IMR-90 (cell line): ENCODE measurements around the gene ZDHHC8. TPM values are rescaled to one million over a fixed set of nuclear protein-coding genes. Genes with fewer than 3 reads are reported as not detected.
"Not testable (repeated sequence)": the region's sequence is repeated elsewhere in the genome, so short reads cannot be mapped to it uniquely, and the experiment has no call there.

Source experiments
- ATAC-seq: fragments of 200-7000 bp; cut with Tn5 transposase; 2 replicates; pipeline ENCODE4 v1.9.1; 2020; ENCODE audit warnings: low read depth, mild to moderate bottlenecking, moderate library complexity
- BruUV-seq: library from RNA; stranded (reverse); fragments of 400-500 nt; replicated peaks from 2 replicates; lab custom pipeline; 2021; lab: Mats Ljungman, UMichigan
- CTCF ChIA-PET: fragments of 300-600 bp; formaldehyde crosslinking; extraction: SDS; loops from one replicate; lab custom pipeline; 2021; ENCODE audit warnings: antibody characterized with exemption; lab: Yijun Ruan, JAX
- POLR2A ChIA-PET: fragments of 300-600 bp; sonication (Branson Sonifier 250); formaldehyde crosslinking; loops from one replicate; lab custom pipeline; 2022; ENCODE audit warnings: antibody characterized with exemption; ENCODE audit not compliant: unreplicated experiment; lab: Charles Lee
- DNase-seq: peaks from one replicate; pipeline ENCODE4 v3.0.0; 2013
- H2AFZ ChIP-seq: replicated peaks from 2 replicates; pipeline ENCODE3; 2013; ENCODE audit warnings: low read length, mild to moderate bottlenecking; ENCODE audit not compliant: poor library complexity
- H2AK5ac ChIP-seq: 2 replicates; pipeline ENCODE4 v1.6.1; 2013; ENCODE audit warnings: low read depth, low read length, inconsistent platforms
- H2AK9ac ChIP-seq: replicated peaks from 2 replicates; pipeline ENCODE3; 2013; ENCODE audit warnings: mild to moderate bottlenecking, low read depth, low read length, moderate library complexity; ENCODE audit not compliant: poor library complexity
- H2BK120ac ChIP-seq: 2 replicates; pipeline ENCODE4 v1.6.1; 2013; ENCODE audit warnings: low read depth, low read length, inconsistent platforms
- H2BK15ac ChIP-seq: 3 replicates; pipeline ENCODE4 v1.6.1; 2013; ENCODE audit warnings: low read depth, low read length, inconsistent platforms
- H2BK20ac ChIP-seq: 2 replicates; pipeline ENCODE4 v1.6.1; 2013; ENCODE audit warnings: low read depth, mild to moderate bottlenecking, inconsistent platforms, low read length, moderate library complexity
- H2BK5ac ChIP-seq: 2 replicates; pipeline ENCODE4 v1.6.1; 2013; ENCODE audit warnings: mild to moderate bottlenecking, low read depth, low read length, inconsistent platforms; ENCODE audit not compliant: poor library complexity, severe bottlenecking
- H3K14ac ChIP-seq: replicated peaks from 2 replicates; pipeline ENCODE4 v1.6.1; 2013; ENCODE audit warnings: low read depth, low read length, inconsistent platforms
- H3K18ac ChIP-seq: 2 replicates; pipeline ENCODE4 v1.6.1; 2013; ENCODE audit warnings: low read depth, low read length, control low read depth
- H3K23ac ChIP-seq: 2 replicates; pipeline ENCODE4 v1.6.1; 2013; ENCODE audit warnings: low read depth, low read length, inconsistent platforms
- H3K27ac ChIP-seq: 2 replicates; pipeline ENCODE4 v1.5.1; 2013; ENCODE audit warnings: mild to moderate bottlenecking, control low read depth, low read length; ENCODE audit not compliant: insufficient read depth
- H3K27me3 ChIP-seq: 2 replicates; pipeline ENCODE4 v1.6.1; 2013; ENCODE audit warnings: low read length; ENCODE audit not compliant: control insufficient read depth, insufficient read depth
- H3K36me3 ChIP-seq: 2 replicates; pipeline ENCODE4 v1.6.1; 2013; ENCODE audit warnings: low read length, mixed read lengths; ENCODE audit not compliant: control insufficient read depth, insufficient read depth
- H3K4ac ChIP-seq: 2 replicates; pipeline ENCODE4 v1.6.1; 2013; ENCODE audit warnings: low read depth, low read length, inconsistent platforms
- H3K4me1 ChIP-seq: 2 replicates; pipeline ENCODE4 v1.6.1; 2013; ENCODE audit warnings: low read length, mixed read lengths; ENCODE audit not compliant: control insufficient read depth, insufficient read depth
- H3K4me2 ChIP-seq: 2 replicates; pipeline ENCODE4 v1.6.1; 2013; ENCODE audit warnings: low read depth, mild to moderate bottlenecking, control low read depth, low read length, moderate library complexity
- H3K4me3 ChIP-seq: 2 replicates; pipeline ENCODE4 v1.5.1; 2013; ENCODE audit warnings: low read depth, mild to moderate bottlenecking, control low read depth, low read length, moderate library complexity; ENCODE audit not compliant: insufficient read depth
- H3K56ac ChIP-seq: 2 replicates; pipeline ENCODE4 v1.6.1; 2013; ENCODE audit warnings: low read length, inconsistent platforms; ENCODE audit not compliant: insufficient read depth; ENCODE audit errors: extremely low read depth
- H3K79me1 ChIP-seq, 2 experiments: 2 replicates each; pipeline ENCODE4 v1.6.1; 2013; ENCODE audit warnings: low read length in 2 of 2, inconsistent platforms in 1 of 2, low read depth in 1 of 2
- H3K9ac ChIP-seq: 2 replicates; pipeline ENCODE4 v1.6.1; 2013; ENCODE audit warnings: low read depth, low read length, control low read depth
- H3K9me1 ChIP-seq: 2 replicates; pipeline ENCODE4 v1.6.1; 2013; ENCODE audit warnings: low read length, inconsistent platforms; ENCODE audit not compliant: insufficient read depth
- H3K9me3 ChIP-seq: 2 replicates; pipeline ENCODE4 v1.6.1; 2013; ENCODE audit warnings: low read length; ENCODE audit not compliant: control insufficient read depth, insufficient read depth
- H4K20me1 ChIP-seq: 2 replicates; pipeline ENCODE4 v1.6.1; 2013; ENCODE audit warnings: low read length, inconsistent platforms; ENCODE audit not compliant: insufficient read depth
- H4K5ac ChIP-seq: 2 replicates; pipeline ENCODE4 v1.6.1; 2013; ENCODE audit warnings: mild to moderate bottlenecking, low read depth, low read length, control low read depth
- H4K8ac ChIP-seq, 2 experiments: 2 replicates each; pipeline ENCODE4 v1.6.1; 2013; ENCODE audit warnings: low read depth in 2 of 2, low read length in 2 of 2, control low read depth in 1 of 2, inconsistent platforms in 1 of 2
- H4K91ac ChIP-seq: 2 replicates; pipeline ENCODE4 v1.6.1; 2013; ENCODE audit warnings: low read depth, low read length, inconsistent platforms; ENCODE audit not compliant: insufficient read depth
- CEBPB ChIP-seq: IDR thresholded peaks from 2 replicates; pipeline ENCODE4 v1.6.1; 2012; ENCODE audit warnings: low read depth, low read length, improper control_type of control experiment
- WGBS, 2 experiments: methylation state at CpG; one replicate each; pipeline versions ENCODE4 v1.1.5 to v1.1.7; 2013; ENCODE audit warnings: missing lambda C conversion rate in 2 of 2; ENCODE audit not compliant: insufficient read length in 1 of 2; ENCODE audit errors: extremely low coverage in 2 of 2; 5-methylcytosine and 5-hydroxymethylcytosine counted together
- dilution Hi-C: fragments of 300-500 bp; cut with HindIII; formaldehyde crosslinking; loops from one replicate; pipeline ENCODE4 v1.14.3; 2018; ENCODE audit warnings: low sequenced_read_pairs; ENCODE audit not compliant: unreplicated experiment
- in situ Hi-C: fragments of 300-500 bp; cut with MboI; formaldehyde crosslinking; loops from 3 replicates; pipeline ENCODE4 v1.14.3; 2019; ENCODE audit warnings: low sequenced_read_pairs, inconsistent platforms, mixed read lengths
- intact Hi-C: fragments of 100-400 bp; cut with micrococcal nuclease; formaldehyde crosslinking; loops from 2 replicates; pipeline ENCODE4 v1.10.0; 2022
- polyA plus RNA-seq, 3 experiments: library from polyadenylated mRNA; depleted of rRNA; stranded (reverse); fragments of >200 nt; gene quantifications; 2 replicates each; pipeline ENCODE4 v1.2.3, GENCODE V29; 2012; ENCODE audit warnings: low replicate concordance in 1 of 3
- total RNA-seq: library from RNA; depleted of rRNA; stranded (reverse); fragments of >200 nt; gene quantifications from 2 replicates; pipeline ENCODE4 v1.2.3, GENCODE V29; 2012

Gene ZDHHC8
- total and polyA plus RNA-seq, 2 of the 4 experiments (the other 2 are of a cell fraction) = 2.5 to 72.6 TPM

- no peak for ATAC-seq
- no peaks in the 10 kb centered on the region for H3K9me3 ChIP-seq
- H3K14ac ChIP-seq = no peak overlapping the region
- H3K23ac ChIP-seq = no peak overlapping the region
- no peak overlapping the region for H4K5ac ChIP-seq
- no peak overlapping the region for H2BK20ac ChIP-seq
- intact Hi-C loops = loop anchor here (5.0 kb wide), 1 partner anchor 298 kb away; no protein-coding TSS in a partner anchor
- no peaks in the 10 kb centered on the region for H3K9me1 ChIP-seq
- TF ChIP-seq CEBPB = no peak
- no peak overlapping the region for H2AK9ac ChIP-seq
- H3K79me1 ChIP-seq = no peaks in the 10 kb centered on the region
- H2BK5ac ChIP-seq = no peak overlapping the region
- no peak overlapping the region for H4K8ac ChIP-seq
- H2BK120ac ChIP-seq = no peak overlapping the region
- H3K18ac ChIP-seq = no peak overlapping the region
- no peak overlapping the region for H4K91ac ChIP-seq
- H3K4me3 ChIP-seq = no peak overlapping the region
- ChIA-PET POLR2A (no interaction called here), CTCF (no interaction called here)
- H3K9ac ChIP-seq = no peak overlapping the region
- H2AFZ ChIP-seq = no peak overlapping the region
- H3K36me3 ChIP-seq = no peaks in the 10 kb centered on the region
- no CpG with 5 or more reads among the region's 9 CpGs for WGBS, 2 experiments
- peaks cover 6% of the 10 kb centered on the region; the same call in 1 of the 2 replicates for H4K20me1 ChIP-seq
- H3K4me2 ChIP-seq = no peak overlapping the region
- no peak overlapping the region for H3K27ac ChIP-seq
- BruUV-seq = no TSS peak
- H2BK15ac ChIP-seq = no peak overlapping the region
- H3K56ac ChIP-seq = no peak overlapping the region
- DNase-seq = no peak
- H2AK5ac ChIP-seq = no peak overlapping the region
- H3K4me1 ChIP-seq = peaks cover 2% of the 10 kb centered on the region; the same call in 1 of the 2 replicates
- no peak overlapping the region for H3K4ac ChIP-seq
- dilution Hi-C loops = no loop called here
- in situ Hi-C loops = loop anchor here (5.0 to 10.0 kb wide), 2 partner anchors 133 to 296 kb away; no protein-coding TSS in a partner anchor
- H3K27me3 ChIP-seq = peaks cover 13% of the 10 kb centered on the region
These were observed 27.5 kb downstream of the ZDHHC8 start for GRCh38 chr22:20159076-20159475.

GRCh38 chr22:20159531-20159930 is 27.9 kb downstream of the ZDHHC8 start:
- H3K27ac ChIP-seq, ATAC-seq, H3K18ac ChIP-seq, H3K9me1 ChIP-seq, H2BK5ac ChIP-seq, H3K4me2 ChIP-seq, H3K79me1 ChIP-seq, H3K9me3 ChIP-seq, dilution Hi-C loops, H2AK5ac ChIP-seq, BruUV-seq, H2BK15ac ChIP-seq, H2BK120ac ChIP-seq, H3K23ac ChIP-seq, CTCF ChIA-PET, H2AK9ac ChIP-seq, DNase-seq, H4K91ac ChIP-seq, H3K36me3 ChIP-seq, H3K4ac ChIP-seq, H4K8ac ChIP-seq, H3K4me1 ChIP-seq, H2AFZ ChIP-seq, H3K4me3 ChIP-seq, H3K14ac ChIP-seq, H4K20me1 ChIP-seq, H3K9ac ChIP-seq, POLR2A ChIA-PET, H3K56ac ChIP-seq, H2BK20ac ChIP-seq, H4K5ac ChIP-seq: not testable (repeated sequence)
- intact Hi-C loops (loop anchor here (5.0 kb wide), 1 partner anchor 298 kb away; no protein-coding TSS in a partner anchor), in situ Hi-C loops (loop anchor here (5.0 to 10.0 kb wide), 2 partner anchors 133 to 295 kb away; no protein-coding TSS in a partner anchor)
- peaks cover 13% of the 10 kb centered on the region for H3K27me3 ChIP-seq
- WGBS, 2 experiments = no CpG with 5 or more reads among the region's 14 CpGs
